ENCODE data around the gene BAIAP2. TPM values are rescaled to one million over a fixed set of nuclear protein-coding genes. Genes with fewer than 3 reads are reported as not detected.

BAIAP2 gene
- total RNA-seq, 1 donor from 2014 or later = 48.9 TPM

GRCh38 chr17:81108220-81108619 lies 73.3 kb downstream of the BAIAP2 start:
- no peak overlapping the region for H3K27ac Mint-ChIP-seq
- H3K4me1 Mint-ChIP-seq = no peaks in the 10 kb centered on the region
- TF ChIP-seq CTCF (IDR thresholded peaks at IDR 0.05; ENCODE audit: unreplicated experiment) = no peak
- DNase-seq (ENCODE audit: low spot score in 2 of 2, unreplicated experiment in 2 of 2) = no peak
- no peaks in the 10 kb centered on the region for H3K27me3 Mint-ChIP-seq (ENCODE audit: low read depth)
- H3K4me3 Mint-ChIP-seq = no peak overlapping the region
- H3K36me3 Mint-ChIP-seq = peaks cover 4% of the 10 kb centered on the region
- H3K9me3 Mint-ChIP-seq = no peaks in the 10 kb centered on the region

DNA sequence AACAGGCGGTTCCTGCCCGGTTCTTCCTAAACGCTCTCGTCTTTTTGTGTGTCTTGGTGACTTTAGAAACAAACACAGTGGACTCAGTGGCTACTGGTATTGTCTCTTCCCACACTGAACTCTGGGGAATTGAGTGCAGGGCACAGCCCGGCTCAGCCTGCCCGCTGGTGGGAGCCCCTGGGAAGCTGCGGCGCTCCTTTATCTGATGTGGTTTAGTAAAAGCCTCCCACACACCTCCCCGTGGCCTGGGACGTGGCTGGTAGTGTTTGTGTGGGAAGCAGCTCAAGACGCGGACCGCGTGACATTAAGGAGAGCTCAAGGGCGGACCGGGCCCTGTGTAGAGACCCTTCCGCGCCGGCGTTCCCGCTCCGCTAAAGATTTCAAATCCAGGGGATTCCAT lies 75.0 kb downstream of the BAIAP2 start:
- Mint-ChIP-seq H3K4me3 (no peak overlapping the region), H3K27ac (peak overlapping the region; percentile 21), H3K27me3 (ENCODE audit: low read depth) (no peaks in the 10 kb centered on the region), H3K4me1 (no peaks in the 10 kb centered on the region), H3K36me3 (peaks cover 4% of the 10 kb centered on the region), H3K9me3 (no peaks in the 10 kb centered on the region)
- no peak for TF ChIP-seq CTCF (IDR thresholded peaks at IDR 0.05; ENCODE audit: unreplicated experiment)
- DNase-seq (ENCODE audit: low spot score in 2 of 2, unreplicated experiment in 2 of 2) = no peak

GRCh38 chr17:81110488-81111040 lies 75.6 kb downstream of the BAIAP2 start:
- Mint-ChIP-seq H3K27me3 (ENCODE audit: low read depth) (no peaks in the 10 kb centered on the region), H3K36me3 (peaks cover 4% of the 10 kb centered on the region), H3K4me1 (no peaks in the 10 kb centered on the region), H3K27ac (no peak overlapping the region), H3K9me3 (no peaks in the 10 kb centered on the region), H3K4me3 (no peak overlapping the region)
- no peak for DNase-seq (ENCODE audit: low spot score in 2 of 2, unreplicated experiment in 2 of 2)
- TF ChIP-seq CTCF (IDR thresholded peaks at IDR 0.05; ENCODE audit: unreplicated experiment) = no peak

DNA sequence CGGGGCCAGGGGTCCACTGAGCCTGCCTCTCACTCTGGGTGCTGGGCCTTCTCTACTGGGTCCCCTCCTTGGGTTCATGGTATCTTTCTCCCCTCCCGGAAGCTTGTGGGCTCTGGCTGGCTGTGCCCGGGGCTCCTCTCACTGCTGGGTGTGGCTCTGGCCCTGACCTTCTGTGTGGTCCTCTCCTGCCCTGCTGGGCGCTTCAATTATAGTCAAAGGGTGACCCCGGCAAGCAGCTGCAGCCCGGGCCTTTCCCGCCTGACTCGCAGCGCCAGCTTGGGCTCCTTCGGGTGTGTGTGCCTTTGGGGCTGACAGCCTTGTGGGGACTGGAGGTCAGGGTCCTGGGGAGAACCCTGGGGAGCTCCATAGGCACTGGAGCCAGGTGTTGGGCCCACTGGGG lies 76.1 kb downstream of the BAIAP2 start:
- no peak overlapping the region for H3K27ac Mint-ChIP-seq
- no peaks in the 10 kb centered on the region for H3K27me3 Mint-ChIP-seq (ENCODE audit: low read depth)
- H3K4me1 Mint-ChIP-seq = no peaks in the 10 kb centered on the region
- peaks cover 4% of the 10 kb centered on the region for H3K36me3 Mint-ChIP-seq
- TF ChIP-seq CTCF (IDR thresholded peaks at IDR 0.05; ENCODE audit: unreplicated experiment) = no peak
- no peaks in the 10 kb centered on the region for H3K9me3 Mint-ChIP-seq
- no peak for DNase-seq (ENCODE audit: low spot score in 2 of 2, unreplicated experiment in 2 of 2)
- H3K4me3 Mint-ChIP-seq = no peak overlapping the region

DNA sequence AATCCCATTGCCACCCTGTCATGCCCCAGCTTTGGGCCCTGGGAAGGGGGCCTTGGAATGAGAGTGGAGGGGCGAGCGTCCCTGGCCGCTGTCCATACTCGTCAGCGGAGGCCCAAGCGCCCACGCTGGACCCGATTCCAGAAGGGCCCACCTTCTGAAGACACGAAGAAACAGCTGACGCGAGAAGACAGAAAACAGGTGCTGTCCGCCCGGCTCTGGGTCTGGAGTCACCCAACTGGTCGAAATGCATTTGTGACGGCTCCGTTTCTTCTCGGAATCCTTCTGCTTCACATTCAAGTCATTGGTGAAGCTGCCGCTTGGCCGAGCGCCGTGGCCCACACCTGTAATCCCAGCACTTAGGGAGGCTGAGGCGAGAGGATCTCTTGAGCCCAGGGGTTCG lies 77.5 kb downstream of the BAIAP2 start:
- no peaks in the 10 kb centered on the region for H3K4me1 Mint-ChIP-seq
- H3K9me3 Mint-ChIP-seq = no peaks in the 10 kb centered on the region
- no peaks in the 10 kb centered on the region for H3K27me3 Mint-ChIP-seq (ENCODE audit: low read depth)
- H3K4me3 Mint-ChIP-seq = no peak overlapping the region
- peaks cover 4% of the 10 kb centered on the region for H3K36me3 Mint-ChIP-seq
- no peak for TF ChIP-seq CTCF (IDR thresholded peaks at IDR 0.05; ENCODE audit: unreplicated experiment)
- H3K27ac Mint-ChIP-seq = no peak overlapping the region
- DNase-seq (ENCODE audit: low spot score in 2 of 2, unreplicated experiment in 2 of 2) = no peak
